HG03342 (cell line): ENCODE measurements around the gene DCTN4.

Source experiments
- ATAC-seq: cut with Tn5 transposase; IDR thresholded peaks from one replicate; pipeline ENCODE4 v1.9.1; 2021; ENCODE audit warnings: mild to moderate bottlenecking, moderate library complexity; ENCODE audit not compliant: unreplicated experiment

Gene DCTN4

GRCh38 chr5:150672237-150672883, 86.5 kb downstream of the DCTN4 start:
- ATAC-seq, result no peak

GRCh38 chr5:150671509-150672236, 87.1 kb downstream of the DCTN4 start:
- no peak for ATAC-seq

- ATAC-seq, result no peak
These were observed 87.9 kb downstream of the DCTN4 start for GRCh38 chr5:150670948-150671310.

DNA sequence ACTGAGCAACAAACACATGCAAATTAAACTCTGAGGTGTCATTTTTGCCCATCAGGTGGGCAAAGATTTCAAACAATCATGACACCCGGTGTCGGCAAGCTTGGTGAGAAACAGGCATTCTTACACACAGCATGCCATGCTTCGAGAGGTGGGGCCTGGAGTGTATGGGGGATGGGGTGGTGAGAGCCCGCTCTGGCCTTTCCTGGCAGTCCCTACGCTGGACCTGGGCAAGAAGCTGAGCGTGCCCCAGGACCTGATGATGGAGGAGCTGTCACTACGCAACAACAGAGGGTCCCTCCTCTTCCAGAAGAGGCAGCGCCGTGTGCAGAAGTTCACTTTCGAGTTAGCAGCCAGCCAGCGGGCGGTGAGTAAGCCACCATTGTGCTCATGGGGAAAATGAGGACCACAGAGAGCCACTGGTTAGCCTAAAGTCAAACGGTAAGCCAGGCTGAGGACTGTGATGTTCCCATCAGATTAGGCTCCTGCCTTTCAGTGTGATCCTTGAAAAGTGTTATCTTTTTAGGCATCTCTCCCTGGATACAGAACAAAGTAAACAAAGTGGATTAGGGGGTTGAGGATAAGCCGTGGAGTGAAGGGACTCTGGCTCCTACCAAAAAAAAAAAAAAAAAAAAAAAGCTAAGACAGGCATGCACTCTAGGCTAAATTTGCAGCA, 88.4 kb downstream of the DCTN4 start:
- no peak for ATAC-seq

GRCh38 chr5:150665044-150665443, 93.8 kb downstream of the DCTN4 start:
- no peak for ATAC-seq

DNA sequence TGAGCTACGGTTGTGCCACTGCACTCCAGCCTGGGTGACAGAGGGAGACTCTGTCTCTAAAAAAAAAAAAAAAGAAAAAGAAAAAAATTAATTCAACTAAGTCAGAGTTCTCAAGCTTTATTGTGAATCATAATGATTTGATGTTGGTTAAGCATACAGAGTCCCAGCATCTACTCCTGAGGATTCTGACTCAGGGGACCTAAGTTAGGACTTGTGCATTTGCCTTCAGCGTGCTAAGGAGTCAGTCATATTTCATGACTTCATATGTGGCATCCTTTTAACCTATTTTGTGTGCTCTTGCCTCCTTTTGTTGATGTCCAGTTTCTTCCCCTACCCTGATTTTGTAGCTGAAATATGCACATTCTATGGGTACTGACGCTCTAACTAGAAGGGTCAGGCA, 94.9 kb downstream of the DCTN4 start:
- ATAC-seq, result no peak

GRCh38 chr5:150662731-150663516, 95.9 kb downstream of the DCTN4 start:
- no peak for ATAC-seq

DNA sequence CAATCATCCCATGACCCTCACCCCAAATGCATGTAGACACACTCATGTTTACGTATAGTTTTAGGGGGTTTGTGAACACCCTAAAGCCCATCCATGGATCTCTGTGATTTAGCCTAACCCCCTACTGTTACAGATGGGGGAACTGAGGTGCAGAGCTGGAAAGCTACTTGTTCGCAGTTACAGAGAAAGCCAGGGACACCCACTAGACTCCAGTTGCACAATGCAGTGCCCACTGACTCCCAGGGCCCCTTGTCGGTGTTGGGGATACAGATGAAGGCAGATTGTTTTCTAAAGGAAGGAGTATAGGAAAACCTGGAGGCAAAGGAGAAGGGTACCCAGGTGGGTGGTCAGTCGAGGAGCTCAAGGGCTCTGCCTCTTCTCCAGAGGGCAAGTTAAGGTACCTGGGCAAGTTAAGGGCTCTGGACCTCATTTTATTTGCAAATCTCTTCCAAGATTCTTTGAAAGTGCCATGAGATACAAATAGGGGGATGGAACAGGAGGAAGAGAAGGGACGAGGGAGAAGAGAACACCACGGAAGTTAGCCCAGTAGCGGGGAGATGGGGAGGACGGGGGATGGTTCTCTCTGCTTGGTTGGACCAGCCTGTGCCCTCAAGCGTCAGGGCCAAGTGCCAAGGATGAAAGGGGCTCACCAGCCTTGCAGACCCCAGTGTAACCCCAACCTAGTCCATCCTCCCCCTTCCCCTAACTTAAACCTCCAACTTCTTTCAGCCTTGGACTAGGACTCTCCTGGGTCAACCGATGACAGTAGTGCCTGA, 96.8 kb downstream of the DCTN4 start:
- ATAC-seq, result no peak

GRCh38 chr5:150661086-150661485, 97.7 kb downstream of the DCTN4 start, which contains the start of gene MYOZ3:
MYOZ3 (plus strand) TSS chr5:150661251; CDS start chr5:150662942, 1,691 bp downstream.
- no peak for ATAC-seq

DNA sequence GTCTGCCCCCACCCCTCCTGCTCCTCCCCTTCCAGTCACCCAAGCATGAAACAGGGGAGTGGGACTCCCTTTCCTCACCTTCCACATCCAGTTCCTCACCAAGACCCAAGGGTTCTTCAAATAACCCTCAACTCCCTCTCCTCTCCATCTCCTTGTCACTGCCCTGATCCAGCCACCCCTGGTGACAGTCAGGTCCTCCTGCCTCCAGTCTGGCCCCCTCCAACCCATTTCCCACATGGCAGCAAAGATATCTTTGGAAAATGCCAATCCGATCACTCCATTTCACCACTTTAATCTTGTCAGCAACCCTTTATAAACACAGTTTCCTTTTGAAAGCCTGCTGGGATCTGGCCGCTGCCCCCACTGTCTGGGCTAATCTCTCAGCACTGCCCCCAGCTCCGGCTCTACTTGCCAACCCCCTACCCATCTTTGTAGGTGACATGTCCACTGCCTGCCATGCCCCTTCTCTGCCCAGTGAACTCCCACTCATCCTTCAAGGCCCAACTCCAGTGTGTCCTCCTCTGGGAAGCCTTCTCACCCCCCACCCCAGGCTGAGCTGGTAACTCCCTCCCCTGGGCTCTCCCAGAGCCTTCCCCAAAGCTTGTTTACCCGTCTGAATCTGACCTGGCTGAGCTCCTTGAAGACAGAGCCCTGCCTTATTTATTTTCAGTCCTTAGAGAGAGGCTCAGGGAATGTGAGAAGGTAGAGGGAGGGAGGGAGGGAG, 98.5 kb downstream of the DCTN4 start:
- no peak for ATAC-seq

DNA sequence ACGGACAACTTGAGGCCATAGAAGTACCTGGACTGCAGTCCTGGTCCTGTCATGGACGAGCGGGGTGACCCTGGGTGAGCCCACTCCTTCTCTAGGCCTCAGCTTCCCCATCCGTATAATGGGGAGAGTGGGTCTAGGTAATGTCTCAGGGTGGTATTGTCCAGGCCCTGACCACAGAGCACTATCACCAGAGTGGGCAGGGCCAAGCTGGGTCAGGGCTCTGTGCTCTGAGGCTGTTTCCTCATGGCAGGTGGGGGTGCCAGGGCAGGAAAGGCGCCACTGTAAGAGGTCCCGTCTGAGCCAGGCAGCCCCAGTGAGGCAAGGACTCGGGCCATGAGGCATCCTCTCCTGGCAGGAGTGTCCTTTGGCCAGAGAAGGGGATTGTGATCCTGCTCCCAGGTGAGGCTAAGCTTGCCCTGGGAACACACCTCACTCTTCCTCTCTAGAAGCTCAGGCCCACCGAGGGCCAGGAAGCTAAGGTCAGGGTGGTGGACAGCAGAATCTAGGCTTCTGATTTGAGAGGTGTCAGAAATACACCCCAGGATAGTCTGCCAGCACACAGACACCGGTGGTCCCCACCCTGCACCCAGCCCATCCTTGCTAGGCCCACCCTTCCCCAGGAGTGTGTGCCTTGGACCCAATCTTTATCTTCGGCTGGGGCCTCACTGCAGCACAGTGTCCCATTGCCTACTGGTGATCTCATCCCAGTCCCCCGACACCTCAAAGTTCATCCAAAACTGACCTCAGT, 99.3 kb downstream of the DCTN4 start:
- ATAC-seq, result no peak

GRCh38 chr5:150658699-150659265, 100.0 kb downstream of the DCTN4 start:
- no peak for ATAC-seq
